H9 (cell line): ENCODE measurements around the gene DOCK10. TPM values are rescaled to one million over a fixed set of nuclear protein-coding genes. Genes with fewer than 3 reads are reported as not detected.

Experiments used
- DNase-seq: peaks from one replicate; pipeline ENCODE4 v3.0.0-alpha.2; 2017
- H2AFZ ChIP-seq: one replicate; pipeline ENCODE4 v1.6.1; 2013; ENCODE audit warnings: mild to moderate bottlenecking, low read length, control low read depth, moderate library complexity
- H2AK5ac ChIP-seq: 2 replicates; pipeline ENCODE4 v1.6.1; 2013; ENCODE audit warnings: low read length, control low read depth, mixed read lengths; ENCODE audit not compliant: insufficient read length
- H2BK120ac ChIP-seq: one replicate; pipeline ENCODE4 v1.6.1; 2013; ENCODE audit warnings: low read depth, mild to moderate bottlenecking, low read length, control low read depth, inconsistent platforms; ENCODE audit not compliant: poor library complexity, severe bottlenecking
- H2BK12ac ChIP-seq: 2 replicates; pipeline ENCODE4 v1.6.1; 2013; ENCODE audit warnings: low read length, control low read depth, mixed read lengths, low read depth; ENCODE audit not compliant: insufficient read length
- H2BK15ac ChIP-seq: 2 replicates; pipeline ENCODE4 v1.6.1; 2013; ENCODE audit warnings: low read depth, low read length, control low read depth
- H2BK20ac ChIP-seq: one replicate; pipeline ENCODE4 v1.6.1; 2013; ENCODE audit warnings: low read depth, mild to moderate bottlenecking, low read length, control low read depth, inconsistent platforms; ENCODE audit not compliant: poor library complexity, severe bottlenecking
- H2BK5ac ChIP-seq: 2 replicates; pipeline ENCODE4 v1.6.1; 2013; ENCODE audit warnings: low read length, control low read depth, mixed read lengths; ENCODE audit not compliant: insufficient read length
- H3K14ac ChIP-seq: 2 replicates; pipeline ENCODE4 v1.6.1; 2013; ENCODE audit warnings: low read length, control low read depth; ENCODE audit not compliant: insufficient read depth
- H3K18ac ChIP-seq: 2 replicates; pipeline ENCODE4 v1.6.1; 2013; ENCODE audit warnings: low read depth, mild to moderate bottlenecking, mixed read lengths, low read length, control low read depth; ENCODE audit not compliant: insufficient read length
- H3K23ac ChIP-seq: 2 replicates; pipeline ENCODE4 v1.6.1; 2013; ENCODE audit warnings: low read length, control low read depth, mixed read lengths, low read depth; ENCODE audit not compliant: insufficient read length
- H3K23me2 ChIP-seq: 2 replicates; pipeline ENCODE4 v1.6.1; 2013; ENCODE audit warnings: low read depth, mild to moderate bottlenecking, mixed read lengths, low read length, control low read depth; ENCODE audit not compliant: insufficient read length, poor library complexity, severe bottlenecking
- H3K27ac ChIP-seq: 2 replicates; pipeline ENCODE4 v1.5.1; 2013; ENCODE audit warnings: low read length, control low read depth, mixed read lengths, low read depth; ENCODE audit not compliant: insufficient read length
- H3K27me3 ChIP-seq: 2 replicates; pipeline ENCODE4 v1.6.1; 2013; ENCODE audit warnings: low read length, control low read depth, inconsistent platforms; ENCODE audit not compliant: insufficient read depth
- H3K4ac ChIP-seq: 2 replicates; pipeline ENCODE4 v1.6.1; 2013; ENCODE audit warnings: low read depth, mild to moderate bottlenecking, control low read depth, inconsistent platforms, low read length, moderate library complexity
- H3K4me1 ChIP-seq: 2 replicates; pipeline ENCODE4 v1.6.1; 2013; ENCODE audit warnings: low read length, control low read depth, inconsistent platforms; ENCODE audit not compliant: insufficient read depth
- H3K4me2 ChIP-seq: 2 replicates; pipeline ENCODE4 v1.6.1; 2013; ENCODE audit warnings: low read length, control low read depth, mixed read lengths; ENCODE audit not compliant: insufficient read length, insufficient read depth
- H3K56ac ChIP-seq: 2 replicates; pipeline ENCODE4 v1.6.1; 2013; ENCODE audit warnings: low read depth, mild to moderate bottlenecking, mixed read lengths, low read length, control low read depth; ENCODE audit not compliant: insufficient read length
- H3K79me1 ChIP-seq: 2 replicates; pipeline ENCODE4 v1.6.1; 2013; ENCODE audit warnings: low read depth, mild to moderate bottlenecking, moderate library complexity, low read length, control low read depth, inconsistent platforms; ENCODE audit not compliant: insufficient read depth, poor library complexity, severe bottlenecking
- H3K79me2 ChIP-seq: 2 replicates; pipeline ENCODE4 v1.6.1; 2013; ENCODE audit warnings: low read length, control low read depth, inconsistent platforms; ENCODE audit not compliant: insufficient read depth
- H3K9ac ChIP-seq: 2 replicates; pipeline ENCODE4 v1.6.1; 2013; ENCODE audit warnings: low read length, control low read depth, mixed read lengths; ENCODE audit not compliant: insufficient read length; ENCODE audit errors: extremely low read depth
- H3K9me3 ChIP-seq: one replicate; pipeline ENCODE4 v1.6.1; 2013; ENCODE audit warnings: low read depth, low read length, inconsistent platforms; ENCODE audit not compliant: control insufficient read depth
- H3T11ph ChIP-seq: one replicate; pipeline ENCODE4 v1.6.1; 2013; ENCODE audit warnings: mild to moderate bottlenecking, low read length, control low read depth, inconsistent platforms
- H4K20me1 ChIP-seq: one replicate; pipeline ENCODE4 v1.6.1; 2013; ENCODE audit not compliant: control insufficient read depth, insufficient read length, insufficient read depth
- H4K5ac ChIP-seq: 2 replicates; pipeline ENCODE4 v1.6.1; 2013; ENCODE audit warnings: low read depth, mild to moderate bottlenecking, mixed read lengths, low read length, control low read depth; ENCODE audit not compliant: insufficient read length
- H4K8ac ChIP-seq: replicated peaks from 2 replicates; pipeline ENCODE4 v1.6.1; 2013; ENCODE audit warnings: low read length, control low read depth, mixed read lengths, low read depth; ENCODE audit not compliant: insufficient read length
- H4K91ac ChIP-seq: 2 replicates; pipeline ENCODE4 v1.6.1; 2013; ENCODE audit warnings: low read depth, mild to moderate bottlenecking, moderate library complexity, mixed read lengths, low read length, control low read depth; ENCODE audit not compliant: insufficient read length
- H3K27ac Mint-ChIP-seq, 3 experiments: 2 replicates in 2 of 3; 3 replicates in 1 of 3; pipeline ENCODE4 v1.8.0; 2020 to 2021; ENCODE audit warnings: mixed read lengths in 3 of 3, mild to moderate bottlenecking in 1 of 3, moderate library complexity in 1 of 3
- H3K27me3 Mint-ChIP-seq: 2 replicates; pipeline ENCODE4 v1.8.0; 2021; ENCODE audit warnings: low read depth, mild to moderate bottlenecking, moderate library complexity, mixed read lengths
- H3K36me3 Mint-ChIP-seq, 3 experiments: 2 replicates in 2 of 3; 3 replicates in 1 of 3; pipeline ENCODE4 v1.8.0; 2020 to 2021; ENCODE audit warnings: low read depth in 3 of 3, mixed read lengths in 3 of 3; ENCODE audit not compliant: insufficient read depth in 1 of 3
- H3K4me1 Mint-ChIP-seq, 2 experiments: 2 replicates each; pipeline ENCODE4 v1.8.0; 2020; ENCODE audit warnings: mixed read lengths in 2 of 2
- H3K4me3 Mint-ChIP-seq, 2 experiments: 2 replicates in 1 of 2; 3 replicates in 1 of 2; pipeline ENCODE4 v1.8.0; 2020 to 2021; ENCODE audit warnings: mild to moderate bottlenecking in 2 of 2, mixed read lengths in 2 of 2, moderate library complexity in 1 of 2
- H3K9me3 Mint-ChIP-seq, 2 experiments: 2 replicates in 1 of 2; 3 replicates in 1 of 2; pipeline ENCODE4 v1.8.0; 2020; ENCODE audit warnings: mild to moderate bottlenecking in 2 of 2, mixed read lengths in 2 of 2, moderate library complexity in 1 of 2
- WGBS: extraction: QIAGEN DNeasy Blood & Tissue Kit; methylation state at CpG from one replicate; pipeline ENCODE4 v1.1.7; 2013; ENCODE audit warnings: missing lambda C conversion rate, low lambda C conversion rate, mixed read lengths; ENCODE audit not compliant: insufficient read length; ENCODE audit errors: extremely low coverage; 5-methylcytosine and 5-hydroxymethylcytosine counted together
- total RNA-seq: library from RNA; stranded (reverse); gene quantifications from 2 replicates; pipeline ENCODE4 v1.2.1, GENCODE V29; 2021
- TF ChIP-seq, protein P1 (sequence below): fragments of 200-600 bp; sonication (generic); conservative IDR thresholded peaks from 3 replicates; pipeline ENCODE4 v1.8.0; 2021; ENCODE audit warnings: antibody characterized with exemption, mild to moderate bottlenecking

The DOCK10 gene
- total RNA-seq, 1 experiment from 2014 or later, result 0.79 TPM

DNA sequence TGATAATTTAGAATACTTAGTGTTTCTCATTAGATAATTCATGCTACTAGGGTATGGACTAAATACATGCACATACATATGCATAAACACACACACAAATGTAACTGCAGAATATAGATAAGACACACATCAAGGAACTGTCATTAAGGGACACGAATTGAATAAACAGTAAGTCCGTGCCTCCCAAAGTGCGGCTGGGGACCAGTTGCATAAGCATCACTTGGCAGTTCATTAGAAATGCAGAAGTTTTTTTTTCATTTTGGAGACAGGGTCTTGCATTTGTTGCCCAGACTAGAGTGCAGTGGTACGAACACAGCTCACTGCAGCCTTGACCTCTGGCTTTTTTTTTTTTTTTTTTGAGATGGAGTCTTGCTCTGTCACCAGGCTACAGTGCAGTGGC lies 196.1 kb downstream of the DOCK10 start:
- Mint-ChIP-seq H3K4me1 (no peaks in the 10 kb centered on the region; a peak in 1 of 4 replicates), H3K4me3 (no peak overlapping the region), H3K27me3 (no peaks in the 10 kb centered on the region), H3K36me3 (no peaks in the 10 kb centered on the region), H3K27ac (no peak overlapping the region), H3K9me3 (no peaks in the 10 kb centered on the region; a peak in 1 of 5 replicates)
- no peak overlapping the region for H3K4me2 ChIP-seq
- H3K27ac ChIP-seq, result no peak overlapping the region
- TF ChIP-seq, protein P1, sequence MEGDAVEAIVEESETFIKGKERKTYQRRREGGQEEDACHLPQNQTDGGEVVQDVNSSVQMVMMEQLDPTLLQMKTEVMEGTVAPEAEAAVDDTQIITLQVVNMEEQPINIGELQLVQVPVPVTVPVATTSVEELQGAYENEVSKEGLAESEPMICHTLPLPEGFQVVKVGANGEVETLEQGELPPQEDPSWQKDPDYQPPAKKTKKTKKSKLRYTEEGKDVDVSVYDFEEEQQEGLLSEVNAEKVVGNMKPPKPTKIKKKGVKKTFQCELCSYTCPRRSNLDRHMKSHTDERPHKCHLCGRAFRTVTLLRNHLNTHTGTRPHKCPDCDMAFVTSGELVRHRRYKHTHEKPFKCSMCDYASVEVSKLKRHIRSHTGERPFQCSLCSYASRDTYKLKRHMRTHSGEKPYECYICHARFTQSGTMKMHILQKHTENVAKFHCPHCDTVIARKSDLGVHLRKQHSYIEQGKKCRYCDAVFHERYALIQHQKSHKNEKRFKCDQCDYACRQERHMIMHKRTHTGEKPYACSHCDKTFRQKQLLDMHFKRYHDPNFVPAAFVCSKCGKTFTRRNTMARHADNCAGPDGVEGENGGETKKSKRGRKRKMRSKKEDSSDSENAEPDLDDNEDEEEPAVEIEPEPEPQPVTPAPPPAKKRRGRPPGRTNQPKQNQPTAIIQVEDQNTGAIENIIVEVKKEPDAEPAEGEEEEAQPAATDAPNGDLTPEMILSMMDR, result no peak
- WGBS, result no CpG with 5 or more reads among the region's 4 CpGs
- H3K79me1 ChIP-seq, result no peaks in the 10 kb centered on the region
- no peak overlapping the region for H2AFZ ChIP-seq
- no peak overlapping the region for H3K56ac ChIP-seq
- no peak overlapping the region for H2BK12ac ChIP-seq
- H3K27me3 ChIP-seq, result no peaks in the 10 kb centered on the region
- no peak overlapping the region for H2AK5ac ChIP-seq
- no peak overlapping the region for H2BK20ac ChIP-seq
- H3K4me1 ChIP-seq, result no peaks in the 10 kb centered on the region
- no peak overlapping the region for H3K9ac ChIP-seq
- no peak overlapping the region for H4K91ac ChIP-seq
- H3K18ac ChIP-seq, result no peak overlapping the region
- no peak overlapping the region for H2BK5ac ChIP-seq
- H3K23ac ChIP-seq, result no peak overlapping the region
- H3T11ph ChIP-seq, result no peak overlapping the region
- DNase-seq, result no peak
- no peaks in the 10 kb centered on the region for H3K9me3 ChIP-seq
- no peak overlapping the region for H2BK120ac ChIP-seq
- no peaks in the 10 kb centered on the region for H4K20me1 ChIP-seq
- no peak overlapping the region for H2BK15ac ChIP-seq
- H3K14ac ChIP-seq, result no peak overlapping the region
- no peaks in the 10 kb centered on the region for H3K23me2 ChIP-seq
- H4K5ac ChIP-seq, result no peak overlapping the region
- no peak overlapping the region for H4K8ac ChIP-seq
- no peaks in the 10 kb centered on the region for H3K79me2 ChIP-seq
- H3K4ac ChIP-seq, result no peak overlapping the region
